HG03060 (cell line): ENCODE data around the gene DOK7.
"Not testable (repeated sequence)": the region's sequence is repeated elsewhere in the genome, so short reads cannot be mapped to it uniquely, and the experiment has no call there.

Source experiments
- ATAC-seq: cut with Tn5 transposase; IDR thresholded peaks from one replicate; pipeline ENCODE4 v1.9.1; 2021; ENCODE audit warnings: low read depth, moderate number of reproducible peaks; ENCODE audit not compliant: unreplicated experiment

DOK7 gene

GRCh38 chr4:3529363-3529762 is 66.3 kb downstream of the DOK7 start:
- ATAC-seq = no peak

DNA sequence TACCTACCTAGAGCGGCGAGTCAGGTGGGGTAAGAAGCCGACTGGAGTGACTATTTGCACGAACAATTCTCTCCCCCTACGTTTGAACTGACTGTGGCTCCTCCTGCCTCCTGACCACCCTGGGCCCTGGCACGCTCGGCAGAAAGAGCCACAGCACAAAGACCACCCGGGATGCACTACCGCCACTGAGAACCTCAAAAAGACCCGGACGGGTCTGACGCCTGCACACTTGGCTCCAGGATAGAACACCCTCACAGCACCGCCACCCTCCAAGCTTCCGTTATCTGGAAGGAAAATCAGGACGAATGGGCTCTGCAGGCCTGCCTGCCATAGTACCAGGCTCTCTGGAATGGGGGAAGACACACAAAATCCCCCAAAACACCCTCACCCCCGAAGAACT is 66.9 kb downstream of the DOK7 start:
- no peak for ATAC-seq

DNA sequence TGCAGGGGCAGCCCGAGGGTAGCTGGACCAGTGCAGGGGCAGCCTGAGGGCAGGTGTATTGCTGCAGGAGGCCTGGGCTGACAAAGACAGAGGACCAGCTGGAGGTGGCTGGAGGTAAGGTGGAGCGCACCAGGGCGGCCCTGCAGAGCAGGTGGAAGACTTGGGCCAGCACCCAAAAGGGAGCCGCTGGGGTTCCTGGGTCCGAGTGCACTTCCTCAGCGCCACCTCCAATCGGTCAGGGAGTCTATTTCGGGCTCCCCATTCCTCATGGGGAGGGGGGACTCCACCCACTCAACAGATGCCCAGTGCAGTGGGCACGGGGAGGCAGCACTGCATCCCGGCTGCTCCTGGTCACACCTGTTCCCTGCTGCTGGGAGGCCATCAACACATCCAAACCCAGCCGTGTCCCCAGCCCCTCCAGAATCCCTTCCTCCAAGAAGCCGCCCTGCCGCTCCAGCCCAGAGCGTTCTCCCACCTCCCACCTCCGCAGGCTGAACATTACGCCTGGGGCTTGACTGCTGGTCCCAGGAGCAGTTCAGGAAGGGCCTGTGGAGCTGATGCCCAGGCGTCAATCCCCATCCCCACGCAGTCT is 67.7 kb downstream of the DOK7 start:
- ATAC-seq = no peak

- ATAC-seq = no peak
Measured at GRCh38 chr4:3531318-3531878, 68.3 kb downstream of the DOK7 start.

GRCh38 chr4:3531879-3532750 is 69.0 kb downstream of the DOK7 start, which contains the start of gene LRPAP1:
LRPAP1 (minus strand) TSS chr4:3532422; CDS start chr4:3532412, 10 bp downstream.
- no peak for ATAC-seq

- ATAC-seq = no peak
Measured at GRCh38 chr4:3532751-3533422, 69.8 kb downstream of the DOK7 start.

GRCh38 chr4:3533423-3533820 is 70.3 kb downstream of the DOK7 start:
- ATAC-seq = no peak

DNA sequence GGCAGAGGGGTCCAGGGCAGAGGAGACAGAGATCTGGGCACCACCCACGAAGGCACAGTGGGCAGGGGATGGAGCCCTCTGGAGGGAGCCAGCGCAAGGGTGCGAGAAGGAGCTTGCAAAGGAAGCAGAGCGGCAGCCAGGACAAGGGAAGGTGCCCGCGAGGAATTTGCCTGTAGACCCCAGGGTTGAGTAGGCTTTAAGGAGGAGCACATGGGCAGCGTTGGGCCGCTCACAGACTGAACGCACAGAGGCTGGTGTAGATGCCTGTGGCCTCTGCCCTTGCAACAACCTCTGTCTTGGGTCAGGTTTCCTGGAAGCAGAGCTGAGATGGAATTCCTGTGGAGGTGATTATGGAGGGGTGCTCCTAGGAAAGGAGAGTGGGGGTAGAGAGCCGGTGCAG is 72.7 kb downstream of the DOK7 start:
- not testable (repeated sequence) for ATAC-seq

GRCh38 chr4:3538906-3539305 is 75.8 kb downstream of the DOK7 start:
- ATAC-seq = not testable (repeated sequence)

- not testable (repeated sequence) for ATAC-seq
Measured at GRCh38 chr4:3543415-3543814, 80.3 kb downstream of the DOK7 start.
